HG02623 (cell line): ENCODE results near the gene RRAS2.
A peak's percentile ranks its signal among the peaks of the same experiment; 100 is the strongest.
"Not testable (repeated sequence)": the region's sequence is repeated elsewhere in the genome, so short reads cannot be mapped to it uniquely, and the experiment has no call there.

Source experiments
- ATAC-seq: cut with Tn5 transposase; IDR thresholded peaks from one replicate; pipeline ENCODE4 v1.9.1; 2021; ENCODE audit warnings: moderate library complexity; ENCODE audit not compliant: unreplicated experiment

RRAS2 gene

GRCh38 chr11:14308897-14309387 lies 50.0 kb downstream of the RRAS2 start:
- peak; percentile 42 for ATAC-seq

DNA sequence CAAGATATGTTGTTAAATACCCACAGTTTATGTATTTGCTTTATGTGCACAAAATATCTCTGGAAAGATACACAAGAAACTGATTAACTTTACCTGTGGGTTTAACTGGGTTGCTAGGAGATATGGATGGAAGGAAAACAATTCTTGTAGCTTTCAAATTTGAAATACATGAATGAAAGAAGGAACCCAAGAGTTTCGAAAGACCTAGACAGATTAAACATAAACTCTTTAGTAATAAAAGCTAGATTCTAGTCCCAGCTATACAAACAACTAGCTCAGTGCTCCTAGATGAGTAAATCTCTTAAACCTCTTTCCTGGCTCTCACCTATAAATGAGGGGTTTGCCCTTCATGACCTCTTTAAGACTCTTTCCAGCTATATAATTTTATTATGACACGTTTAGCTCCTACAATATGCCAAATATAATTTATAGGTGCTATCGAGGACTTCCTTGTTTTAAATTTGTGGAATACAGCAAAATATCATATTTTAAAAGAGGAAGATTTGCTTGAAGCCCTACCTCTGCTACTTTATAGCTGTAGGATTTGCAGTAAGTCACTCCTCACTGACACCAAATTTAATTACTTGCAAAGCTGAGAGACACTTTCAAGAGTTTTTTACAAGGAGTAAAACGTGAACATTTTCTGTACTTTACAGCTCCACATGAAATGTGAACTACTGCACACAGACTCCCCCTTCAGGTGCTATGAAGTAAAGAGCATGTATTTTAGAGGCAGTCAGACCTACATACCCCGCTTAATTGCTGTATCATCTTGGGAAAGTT lies 50.7 kb downstream of the RRAS2 start:
- peak; percentile 44 for ATAC-seq

DNA sequence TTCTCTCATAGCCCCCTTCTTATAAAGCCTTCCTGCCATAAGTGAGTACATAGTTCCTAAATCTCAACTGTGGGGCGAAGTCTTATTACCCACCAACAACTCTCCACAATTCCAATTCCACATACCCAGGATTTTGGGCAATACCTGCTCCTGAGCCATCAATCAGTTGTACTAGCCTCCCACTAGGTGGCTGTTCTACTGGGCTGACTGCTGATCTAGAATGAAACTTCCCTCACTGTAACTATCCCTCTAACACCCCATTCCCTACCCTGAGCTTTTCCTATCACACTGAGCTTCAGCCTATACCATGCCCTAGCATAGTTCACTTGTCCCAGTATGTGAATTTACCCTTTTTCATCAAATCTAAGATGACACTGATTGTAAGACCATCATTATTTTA lies 52.5 kb downstream of the RRAS2 start:
- no peak for ATAC-seq

- ATAC-seq: no peak
Measured at GRCh38 chr11:14305649-14306048, 53.3 kb downstream of the RRAS2 start.

GRCh38 chr11:14304601-14305000 lies 54.4 kb downstream of the RRAS2 start:
- no peak for ATAC-seq

DNA sequence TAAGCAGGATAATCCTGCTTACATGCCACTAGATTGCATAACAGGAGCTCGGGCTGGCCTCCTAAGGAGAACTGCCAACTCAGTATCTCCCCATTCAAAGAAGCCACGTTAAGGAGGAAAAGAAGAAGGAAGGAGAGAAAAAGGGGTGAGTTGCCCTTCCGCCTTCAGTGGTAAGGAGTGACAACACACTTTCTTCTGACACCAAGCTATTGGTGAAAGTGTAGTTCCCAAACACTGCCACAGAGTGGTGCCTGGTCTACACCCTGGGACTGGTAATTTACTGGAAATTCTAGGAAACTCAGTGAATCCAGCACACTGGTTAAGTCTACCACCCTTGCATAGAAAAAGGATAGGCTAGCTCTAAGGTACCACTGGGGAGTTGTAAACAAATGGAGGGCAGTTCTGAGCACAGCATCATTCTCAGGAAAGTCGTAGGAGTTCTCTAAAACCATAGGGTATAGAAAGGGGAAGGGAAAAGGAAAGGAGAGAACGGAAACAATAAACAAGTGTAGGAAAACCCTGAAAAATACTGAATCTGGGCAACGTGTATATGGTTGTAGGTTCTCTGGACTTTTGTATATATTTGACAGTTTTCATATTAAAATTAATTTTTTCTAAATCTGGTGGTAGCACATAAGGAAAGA lies 58.2 kb downstream of the RRAS2 start:
- peak; percentile 77 for ATAC-seq

DNA sequence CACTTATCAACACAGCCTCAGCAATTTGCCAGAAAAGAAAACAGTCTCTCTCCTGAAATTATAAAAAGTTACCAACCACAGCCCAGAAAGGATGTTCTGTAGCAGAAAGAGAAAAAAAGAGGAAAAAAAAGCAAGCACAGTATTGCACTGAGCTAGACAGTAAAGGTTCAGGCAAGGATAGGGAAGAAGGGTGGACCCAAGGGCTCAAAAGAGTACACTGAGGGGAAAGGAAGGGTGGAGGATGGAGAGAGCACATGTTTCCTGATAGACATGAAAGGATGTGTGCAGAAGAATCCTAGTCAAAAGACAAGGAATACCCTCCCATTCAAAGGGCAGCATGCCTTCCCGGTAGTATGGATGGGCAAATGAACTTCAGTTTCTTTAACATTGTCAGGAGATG lies 59.1 kb downstream of the RRAS2 start:
- no peak for ATAC-seq

DNA sequence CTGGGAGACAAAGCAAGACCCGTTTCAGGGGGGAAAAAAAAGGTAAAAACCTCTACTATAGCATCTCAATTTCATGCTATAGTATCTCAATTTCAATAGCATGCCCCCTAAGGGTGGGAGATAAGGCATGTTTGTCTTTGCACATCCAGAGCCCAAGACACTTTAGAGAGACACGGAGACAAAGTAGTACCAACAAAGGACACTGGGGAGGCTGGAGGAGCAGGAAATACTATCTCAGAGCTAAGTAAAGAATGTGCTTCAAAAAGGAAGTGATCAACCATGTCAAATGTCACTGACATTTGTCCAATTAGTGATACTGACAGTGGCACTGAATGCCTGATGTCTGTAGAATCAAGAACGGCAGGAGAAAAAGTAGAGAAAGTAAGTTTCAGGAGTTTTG lies 68.6 kb downstream of the RRAS2 start:
- ATAC-seq: no peak

DNA sequence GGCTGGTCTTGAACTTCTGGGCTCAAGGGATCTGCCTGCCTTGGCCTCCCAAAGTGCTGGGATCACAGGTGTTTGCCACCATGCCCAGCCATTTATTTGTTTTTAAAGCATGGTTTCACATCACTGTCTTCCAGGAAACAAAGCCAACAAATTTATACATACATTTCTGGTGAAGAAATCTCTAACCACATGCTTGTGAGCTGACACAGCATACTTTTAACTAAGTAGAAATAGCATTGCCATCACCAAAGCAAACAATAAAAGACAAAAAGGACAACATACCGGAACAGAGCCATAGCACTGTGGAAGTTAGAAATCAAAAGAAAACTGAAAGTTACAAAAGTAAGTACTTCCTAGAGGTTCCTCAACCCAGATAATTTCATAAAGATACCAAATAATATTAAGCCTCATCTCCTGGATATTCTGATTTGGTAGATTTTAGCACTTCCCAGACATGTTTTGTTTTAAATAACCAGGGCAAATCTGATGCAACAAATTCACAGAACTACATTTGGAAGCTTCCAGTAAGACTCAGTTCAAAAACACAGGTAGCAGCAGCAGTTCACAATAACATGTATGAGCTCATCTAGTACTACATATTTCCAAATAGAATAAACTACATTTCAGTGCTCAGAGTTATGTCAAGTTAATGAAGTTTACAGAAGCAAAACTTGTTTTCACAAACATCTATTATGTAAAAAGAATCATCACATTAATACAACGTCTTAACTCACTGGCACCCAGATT lies 70.6 kb downstream of the RRAS2 start:
- ATAC-seq: no peak

DNA sequence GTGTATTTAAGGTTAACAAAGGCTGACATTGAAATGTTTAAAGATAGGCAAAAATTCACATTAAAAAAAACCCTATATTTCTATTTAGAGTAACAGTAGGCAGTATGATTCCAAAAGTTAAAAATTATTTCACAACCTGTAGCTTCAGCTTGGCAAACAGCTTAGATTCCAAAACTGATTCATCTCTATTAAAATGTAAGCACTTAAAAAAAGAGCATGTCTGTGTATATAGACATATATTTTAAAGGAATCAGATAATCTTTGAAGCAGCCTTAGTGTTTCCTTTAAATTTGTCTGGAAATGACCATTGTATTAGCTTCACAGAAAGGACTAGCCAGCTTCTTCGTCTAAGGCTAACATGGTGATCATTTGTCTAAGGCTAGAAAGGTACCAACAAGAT lies 80.1 kb downstream of the RRAS2 start:
- ATAC-seq: not testable (repeated sequence)

- ATAC-seq: no peak
Measured at GRCh38 chr11:14275076-14275475, 83.9 kb downstream of the RRAS2 start.

DNA sequence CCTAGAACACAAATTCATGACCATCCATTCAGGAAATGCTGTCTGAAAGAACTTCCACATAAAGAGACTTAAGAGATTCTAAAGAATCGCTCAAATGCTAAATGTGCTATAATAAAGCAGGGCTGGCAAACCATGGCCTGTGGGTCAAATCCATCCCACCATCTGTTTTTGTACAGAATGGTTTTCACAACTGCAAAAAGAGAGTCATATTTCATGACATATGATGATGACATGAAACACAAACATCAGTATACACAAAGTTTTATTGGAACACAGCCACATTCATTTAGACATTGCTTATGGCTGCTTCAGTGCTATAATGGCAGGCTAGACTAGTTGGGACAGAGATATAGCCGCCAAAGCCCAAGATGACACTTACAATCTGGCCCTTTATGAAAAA lies 85.1 kb downstream of the RRAS2 start:
- no peak for ATAC-seq

GRCh38 chr11:14270690-14271542 lies 88.1 kb downstream of the RRAS2 start:
- peak; percentile 60 for ATAC-seq

DNA sequence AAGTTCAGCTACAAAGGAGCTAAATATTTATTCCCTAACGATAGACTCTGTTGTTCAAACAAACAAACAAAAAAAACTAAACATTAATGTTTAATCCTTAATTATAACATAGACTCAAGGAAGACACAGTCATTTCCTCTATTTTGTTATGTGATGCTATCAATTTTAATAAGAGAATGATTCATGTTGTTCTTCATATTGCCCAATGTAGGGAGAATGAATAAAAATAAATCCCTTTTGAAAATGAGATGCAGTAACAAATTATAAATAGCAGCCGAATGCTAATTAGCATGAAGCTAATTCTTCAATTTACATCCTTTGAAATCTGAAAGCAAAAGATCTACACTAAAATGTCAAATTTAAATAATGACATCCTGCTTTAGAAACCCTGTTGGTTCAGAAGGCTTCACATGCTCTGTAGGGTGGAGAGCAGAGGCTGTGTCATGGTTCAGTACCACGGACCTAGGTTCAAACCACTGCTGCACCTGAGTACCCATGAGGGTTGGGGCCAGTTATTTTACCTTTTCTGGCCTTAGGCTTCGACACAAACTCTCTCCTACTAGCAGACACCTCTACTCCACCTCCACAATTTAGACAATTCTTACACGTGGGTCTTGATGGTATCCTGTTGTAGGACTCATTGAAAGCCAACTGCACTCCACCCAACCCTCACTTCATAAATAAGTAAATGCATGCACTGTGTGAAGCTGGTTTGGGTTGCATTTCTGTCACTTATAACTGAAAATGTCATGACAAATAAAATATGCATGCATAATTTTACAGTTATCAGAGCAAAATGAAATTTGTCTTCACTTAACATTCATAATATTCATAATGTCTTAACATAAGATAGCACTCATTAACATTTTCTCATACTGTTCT lies 89.0 kb downstream of the RRAS2 start:
- peak; percentile 36 for ATAC-seq

GRCh38 chr11:14267861-14268635 lies 90.9 kb downstream of the RRAS2 start:
- no peak for ATAC-seq

DNA sequence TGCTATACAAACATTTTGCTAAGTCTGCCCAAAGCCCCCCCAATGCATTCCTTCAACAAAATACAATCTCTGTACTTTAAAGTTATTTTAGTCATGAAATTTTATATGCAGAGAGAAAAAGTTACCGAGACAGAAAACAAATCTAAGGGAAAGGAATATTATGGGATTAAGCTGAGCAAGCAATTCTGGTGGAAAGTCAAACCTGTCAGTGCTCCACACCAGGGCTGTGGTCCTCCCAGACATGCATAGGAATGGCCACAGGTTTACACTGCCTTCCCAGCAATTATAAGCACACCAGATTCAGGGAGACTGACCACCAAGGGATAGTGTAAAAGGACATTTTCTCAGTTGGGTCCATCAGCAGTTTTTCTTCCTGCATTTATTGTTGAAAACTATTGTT lies 92.4 kb downstream of the RRAS2 start:
- ATAC-seq: no peak

DNA sequence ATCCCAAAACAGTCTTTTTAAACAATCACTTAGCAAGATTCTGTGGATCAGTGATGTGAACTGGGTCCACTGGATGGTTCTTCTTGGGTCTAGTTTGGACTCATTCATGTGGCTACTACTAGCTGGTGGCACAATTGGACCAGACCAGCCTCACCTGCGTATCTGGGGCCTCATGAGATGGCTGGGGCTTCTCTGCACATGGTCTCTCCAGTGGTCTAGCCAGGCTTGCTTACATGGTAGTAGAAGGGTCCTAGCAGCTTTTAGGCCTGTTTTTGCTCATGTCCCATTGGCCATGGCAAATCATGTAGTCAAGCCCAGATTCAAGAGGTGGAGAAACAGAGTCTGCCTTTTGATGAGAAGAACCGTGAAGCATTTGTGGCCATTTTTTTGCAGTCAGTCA lies 94.0 kb downstream of the RRAS2 start:
- no peak for ATAC-seq

GRCh38 chr11:14262271-14262846 lies 96.6 kb downstream of the RRAS2 start:
- ATAC-seq: no peak

DNA sequence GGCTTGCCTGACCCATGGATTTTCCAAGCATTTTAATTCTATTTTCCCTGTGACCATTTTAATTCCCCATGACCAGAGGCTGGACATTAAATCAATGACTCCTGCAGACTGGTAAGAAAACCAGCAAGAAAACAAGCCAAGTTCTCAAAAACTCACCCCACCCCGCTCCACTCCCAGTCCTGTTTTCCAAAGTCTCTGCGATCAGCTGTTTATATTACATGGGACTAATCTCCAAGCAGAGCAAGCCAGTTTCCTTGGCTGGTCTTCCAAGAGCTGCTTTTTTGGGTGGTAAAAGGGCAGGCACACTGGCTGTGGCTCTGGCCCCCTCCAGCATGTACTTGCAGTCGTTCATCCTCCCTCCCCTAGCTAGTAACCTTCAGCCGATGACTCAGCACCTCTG lies 97.9 kb downstream of the RRAS2 start:
- no peak for ATAC-seq
